ENCODE results near the gene FRK. TPM values are rescaled to one million over a fixed set of nuclear protein-coding genes. Genes with fewer than 3 reads are reported as not detected.

Gene FRK
- total RNA-seq, 2 donors from 2014 or later: 2.7 to 6.3 TPM

GRCh38 chr6:116019428-116019827 lies 41.3 kb downstream of the FRK start:
- TF ChIP-seq CTCF (IDR thresholded peaks at IDR 0.05): no peak
- H3K36me3 ChIP-seq: no peaks in the 10 kb centered on the region
- no peak overlapping the region for H3K27ac ChIP-seq
- no peak overlapping the region for H3K4me3 ChIP-seq
- H3K9me3 ChIP-seq: no peaks in the 10 kb centered on the region
- peaks cover 0 to 38% of the 10 kb centered on the region in 2 donors for H3K4me1 ChIP-seq
- no peaks in the 10 kb centered on the region for H3K27me3 ChIP-seq
- DNase-seq (ENCODE audit: low spot score): no peak

- Histone ChIP-seq H3K4me1 (peaks cover 0 to 38% of the 10 kb centered on the region in 2 donors), H3K27me3 (no peaks in the 10 kb centered on the region)
Measured at GRCh38 chr6:116018976-116019375, 41.7 kb downstream of the FRK start.

GRCh38 chr6:116017546-116018295 lies 43.0 kb downstream of the FRK start:
- DNase-seq (ENCODE audit: low spot score): no peak
- Histone ChIP-seq H3K27me3 (no peaks in the 10 kb centered on the region), H3K4me3 (no peak overlapping the region), H3K4me1 (peaks cover 0 to 38% of the 10 kb centered on the region in 2 donors), H3K36me3 (no peaks in the 10 kb centered on the region), H3K9me3 (no peaks in the 10 kb centered on the region), H3K27ac (no peak overlapping the region)
- TF ChIP-seq CTCF (IDR thresholded peaks at IDR 0.05): no peak

More at GRCh38 chr6:116018976-116019375, 41.7 kb downstream of the FRK start:
- no peaks in the 10 kb centered on the region for H3K9me3 ChIP-seq
- no peak for TF ChIP-seq CTCF (IDR thresholded peaks at IDR 0.05)
- no peak overlapping the region for H3K4me3 ChIP-seq
- H3K27ac ChIP-seq: no peak overlapping the region
- H3K36me3 ChIP-seq: no peaks in the 10 kb centered on the region
- no peak for DNase-seq (ENCODE audit: low spot score)

- Histone ChIP-seq H3K4me1 (peaks cover 0 to 45% of the 10 kb centered on the region in 2 donors), H3K27ac (no peak overlapping the region)
Measured at GRCh38 chr6:116016846-116017545, 43.7 kb downstream of the FRK start.

GRCh38 chr6:116015983-116016382 lies 44.7 kb downstream of the FRK start:
- peaks cover 0 to 54% of the 10 kb centered on the region in 2 donors for H3K4me1 ChIP-seq

More at GRCh38 chr6:116016846-116017545, 43.7 kb downstream of the FRK start:
- no peak for DNase-seq (ENCODE audit: low spot score)
- no peaks in the 10 kb centered on the region for H3K27me3 ChIP-seq
- H3K36me3 ChIP-seq: no peaks in the 10 kb centered on the region
- H3K4me3 ChIP-seq: no peak overlapping the region
- no peaks in the 10 kb centered on the region for H3K9me3 ChIP-seq
- TF ChIP-seq CTCF (IDR thresholded peaks at IDR 0.05): no peak

More at GRCh38 chr6:116015983-116016382, 44.7 kb downstream of the FRK start:
- no peak for TF ChIP-seq CTCF (IDR thresholded peaks at IDR 0.05)
- Histone ChIP-seq H3K9me3 (no peaks in the 10 kb centered on the region), H3K36me3 (no peaks in the 10 kb centered on the region), H3K27me3 (no peaks in the 10 kb centered on the region), H3K4me3 (no peak overlapping the region), H3K27ac (no peak overlapping the region)
- no peak for DNase-seq (ENCODE audit: low spot score)

Data from right atrium auricular region (tissue), 2 donors.